GM19193 (cell line): Measurements from ENCODE around the gene LRRC8D.

Experiments
- POLR2A ChIP-seq: IDR thresholded peaks from 4 replicates; pipeline ENCODE4 v1.6.1; 2011; ENCODE audit not compliant: insufficient read depth, insufficient read length; ENCODE audit errors: extremely low read depth

Gene LRRC8D

GRCh38 chr1:89972024-89972423 is 151.2 kb downstream of the LRRC8D start:
- TF ChIP-seq POLR2A = no peak

- TF ChIP-seq POLR2A = no peak
Measured at GRCh38 chr1:89973471-89974127, 152.8 kb downstream of the LRRC8D start.

GRCh38 chr1:89974256-89974655 is 153.4 kb downstream of the LRRC8D start:
- no peak for TF ChIP-seq POLR2A

GRCh38 chr1:89974696-89975470 is 154.1 kb downstream of the LRRC8D start:
- no peak for TF ChIP-seq POLR2A

- TF ChIP-seq POLR2A = no peak
Measured at GRCh38 chr1:89975540-89976125, 154.8 kb downstream of the LRRC8D start.

GRCh38 chr1:89978755-89979154 is 157.9 kb downstream of the LRRC8D start:
- no peak for TF ChIP-seq POLR2A

- TF ChIP-seq POLR2A = no peak
Measured at GRCh38 chr1:89980605-89981004, 159.8 kb downstream of the LRRC8D start.

- TF ChIP-seq POLR2A = no peak
Measured at GRCh38 chr1:89986020-89986419, 165.2 kb downstream of the LRRC8D start.
